Calu3 (cell line): ENCODE measurements around the gene CNDP2. TPM values are rescaled to one million over a fixed set of nuclear protein-coding genes. Genes with fewer than 3 reads are reported as not detected.

Experiments
- BruUV-seq: library from RNA; stranded (reverse); fragments of 400-500 nt; replicated peaks from 2 replicates; lab custom pipeline; 2021; lab: Mats Ljungman, UMichigan
- CTCF ChIA-PET: fragments of 300-600 bp; sonication (Branson Sonifier 250); formaldehyde crosslinking; loops from one replicate; lab custom pipeline; 2022; ENCODE audit warnings: antibody characterized with exemption; lab: Charles Lee
- DNase-seq: peaks from one replicate; pipeline ENCODE4 v3.0.0; 2022
- H3K27ac Mint-ChIP-seq: one replicate; pipeline ENCODE4 v1.8.0; 2022; ENCODE audit warnings: mixed read lengths; ENCODE audit not compliant: unreplicated experiment
- H3K27me3 Mint-ChIP-seq: one replicate; pipeline ENCODE4 v1.8.0; 2022; ENCODE audit warnings: mixed read lengths; ENCODE audit not compliant: unreplicated experiment
- H3K36me3 Mint-ChIP-seq: one replicate; pipeline ENCODE4 v1.8.0; 2022; ENCODE audit warnings: mild to moderate bottlenecking, moderate library complexity, mixed read lengths; ENCODE audit not compliant: insufficient read depth, unreplicated experiment
- H3K4me1 Mint-ChIP-seq: one replicate; pipeline ENCODE4 v1.8.0; 2022; ENCODE audit warnings: mild to moderate bottlenecking, low read depth, mixed read lengths; ENCODE audit not compliant: unreplicated experiment
- H3K4me3 Mint-ChIP-seq: one replicate; pipeline ENCODE4 v1.8.0; 2022; ENCODE audit warnings: mild to moderate bottlenecking, low read depth, moderate library complexity, mixed read lengths; ENCODE audit not compliant: unreplicated experiment
- H3K9me3 Mint-ChIP-seq: one replicate; pipeline ENCODE4 v1.8.0; 2022; ENCODE audit warnings: low read depth, mixed read lengths; ENCODE audit not compliant: unreplicated experiment
- CTCF ChIP-seq: fragments of 200-600 bp; IDR thresholded peaks from one replicate; pipeline ENCODE4 v1.8.0; 2022; ENCODE audit warnings: antibody characterized with exemption; ENCODE audit not compliant: unreplicated experiment
- intact Hi-C: fragments of 100-400 bp; cut with micrococcal nuclease; formaldehyde crosslinking; loops from one replicate; pipeline ENCODE4 v1.10.0; 2022; ENCODE audit not compliant: unreplicated experiment
- total RNA-seq: library from RNA; stranded (reverse); gene quantifications from 2 replicates; pipeline ENCODE4 v1.2.3, GENCODE V29; 2022

CNDP2 gene
- total RNA-seq, 1 experiment from 2014 or later: 279 TPM

- no peak for DNase-seq
- H3K9me3 Mint-ChIP-seq: no peaks in the 10 kb centered on the region
- H3K36me3 Mint-ChIP-seq: peaks cover 7% of the 10 kb centered on the region
- BruUV-seq: no TSS peak
- H3K27ac Mint-ChIP-seq: peak overlapping the region; percentile 16
- TF ChIP-seq CTCF: no peak
- CTCF ChIA-PET: interaction anchor here (0.6 kb wide), 3 partner anchors 15 to 352 kb away, joined by 3 to 6 read pairs (median 3); no protein-coding TSS in a partner anchor
- no peak overlapping the region for H3K4me3 Mint-ChIP-seq
- peaks cover 7% of the 10 kb centered on the region for H3K4me1 Mint-ChIP-seq
- peaks cover 28% of the 10 kb centered on the region for H3K27me3 Mint-ChIP-seq
- intact Hi-C loops: no loop called here
Measured at GRCh38 chr18:74526488-74526887, 30.3 kb downstream of the CNDP2 start.

DNA sequence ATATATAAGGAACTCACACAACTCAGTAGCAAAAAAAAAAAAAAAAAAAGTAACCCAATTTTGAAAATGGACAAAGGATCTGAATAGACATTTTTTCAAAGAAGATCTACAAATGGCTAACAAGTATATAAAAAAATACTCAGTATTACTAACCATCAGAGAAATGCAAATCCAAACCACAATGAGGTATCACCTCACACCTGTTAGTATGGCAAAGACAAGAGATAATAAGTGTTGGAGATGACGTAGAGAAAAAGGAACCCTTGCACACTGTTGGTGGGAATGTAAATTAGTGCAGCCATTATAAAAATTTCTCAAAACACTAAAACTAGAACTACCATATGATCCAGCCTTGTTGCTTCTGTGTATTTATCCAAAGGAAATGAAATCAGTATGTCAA, 32.3 kb downstream of the CNDP2 start:
- TF ChIP-seq CTCF: no peak
- no peaks in the 10 kb centered on the region for H3K36me3 Mint-ChIP-seq
- intact Hi-C loops: no loop called here
- peaks cover 43% of the 10 kb centered on the region for H3K27me3 Mint-ChIP-seq
- H3K27ac Mint-ChIP-seq: no peak overlapping the region
- DNase-seq: no peak
- peaks cover 7% of the 10 kb centered on the region for H3K4me1 Mint-ChIP-seq
- no peaks in the 10 kb centered on the region for H3K9me3 Mint-ChIP-seq
- CTCF ChIA-PET: no interaction called here
- H3K4me3 Mint-ChIP-seq: no peak overlapping the region
- no TSS peak for BruUV-seq

DNA sequence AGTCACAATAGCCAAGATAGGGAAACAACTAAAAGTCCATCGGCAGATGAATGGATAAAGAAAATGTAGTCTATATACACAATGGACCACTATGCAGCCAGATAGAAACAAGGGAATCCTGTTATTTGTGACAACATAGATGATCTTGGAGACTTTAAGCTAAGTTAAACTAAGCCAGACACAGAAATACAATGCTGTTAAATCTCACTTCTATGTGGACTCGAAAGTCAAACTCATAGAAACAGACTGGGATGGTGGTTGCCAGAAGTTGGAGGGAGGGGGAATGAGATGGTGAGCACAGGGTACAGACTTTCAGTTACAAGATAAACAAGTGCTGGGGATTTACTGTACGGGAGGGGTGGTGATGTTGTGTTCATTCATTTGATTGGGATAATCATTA, 32.8 kb downstream of the CNDP2 start:
- Mint-ChIP-seq H3K4me3 (no peak overlapping the region), H3K4me1 (peaks cover 7% of the 10 kb centered on the region), H3K27ac (no peak overlapping the region), H3K36me3 (no peaks in the 10 kb centered on the region), H3K27me3 (peaks cover 47% of the 10 kb centered on the region), H3K9me3 (no peaks in the 10 kb centered on the region)
- CTCF ChIA-PET: no interaction called here
- DNase-seq: no peak
- no TSS peak for BruUV-seq
- intact Hi-C loops: no loop called here
- no peak for TF ChIP-seq CTCF

DNA sequence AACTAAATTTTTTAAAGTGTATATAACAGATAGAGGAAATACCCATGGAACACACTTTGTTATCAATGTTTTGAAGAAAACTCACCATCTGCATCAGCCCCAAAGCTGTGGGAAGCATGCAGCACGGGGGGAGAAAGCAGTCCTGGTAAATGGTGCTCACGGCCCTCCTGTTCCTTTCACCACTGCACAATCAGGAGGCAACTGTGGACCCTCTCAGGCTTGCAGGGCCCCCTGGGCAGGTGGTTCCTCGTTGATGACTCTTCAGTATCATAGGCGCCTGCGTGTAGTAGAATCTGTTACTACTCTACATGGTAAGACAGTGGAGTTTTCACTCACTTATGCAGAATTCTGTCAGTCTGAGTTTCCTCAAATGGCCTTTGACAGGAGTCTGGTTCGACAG, 33.2 kb downstream of the CNDP2 start:
- peaks cover 49% of the 10 kb centered on the region for H3K27me3 Mint-ChIP-seq
- intact Hi-C loops: no loop called here
- H3K9me3 Mint-ChIP-seq: no peaks in the 10 kb centered on the region
- no peak overlapping the region for H3K4me3 Mint-ChIP-seq
- CTCF ChIA-PET: no interaction called here
- no peaks in the 10 kb centered on the region for H3K36me3 Mint-ChIP-seq
- DNase-seq: no peak
- H3K27ac Mint-ChIP-seq: no peak overlapping the region
- no peak for TF ChIP-seq CTCF
- BruUV-seq: no TSS peak
- H3K4me1 Mint-ChIP-seq: peaks cover 7% of the 10 kb centered on the region
